HG03442 (cell line): ENCODE results near the gene FIG4.

ENCODE experiments used
- ATAC-seq: cut with Tn5 transposase; IDR thresholded peaks from one replicate; pipeline ENCODE4 v1.9.1; 2021; ENCODE audit warnings: mild to moderate bottlenecking, moderate library complexity; ENCODE audit not compliant: unreplicated experiment

The FIG4 gene

GRCh38 chr6:109759098-109759955 lies 68.2 kb downstream of the FIG4 start:
- no peak for ATAC-seq

- no peak for ATAC-seq
Observed at GRCh38 chr6:109760208-109760607, 69.1 kb downstream of the FIG4 start.

- no peak for ATAC-seq
Observed at GRCh38 chr6:109762166-109762565, 71.1 kb downstream of the FIG4 start.

- ATAC-seq = no peak
Observed at GRCh38 chr6:109762769-109763441, 71.8 kb downstream of the FIG4 start.

GRCh38 chr6:109766167-109766566 lies 75.1 kb downstream of the FIG4 start:
- ATAC-seq = no peak

GRCh38 chr6:109767961-109768360 lies 76.9 kb downstream of the FIG4 start:
- no peak for ATAC-seq

GRCh38 chr6:109768485-109768884 lies 77.4 kb downstream of the FIG4 start:
- no peak for ATAC-seq

- no peak for ATAC-seq
Observed at GRCh38 chr6:109769213-109769612, 78.1 kb downstream of the FIG4 start.

GRCh38 chr6:109770047-109770446 lies 79.0 kb downstream of the FIG4 start:
- no peak for ATAC-seq

GRCh38 chr6:109770779-109771178 lies 79.7 kb downstream of the FIG4 start:
- ATAC-seq = no peak

- peak; percentile 55 for ATAC-seq
Observed at GRCh38 chr6:109771939-109772755, 81.1 kb downstream of the FIG4 start.

- no peak for ATAC-seq
Observed at GRCh38 chr6:109772883-109773431, 81.9 kb downstream of the FIG4 start.

- no peak for ATAC-seq
Observed at GRCh38 chr6:109781001-109781400, 89.9 kb downstream of the FIG4 start.

- ATAC-seq = no peak
Observed at GRCh38 chr6:109782491-109782999, 91.4 kb downstream of the FIG4 start.

- ATAC-seq = no peak
Observed at GRCh38 chr6:109783250-109783986, 92.3 kb downstream of the FIG4 start.

GRCh38 chr6:109787312-109787711 lies 96.2 kb downstream of the FIG4 start:
- no peak for ATAC-seq

- ATAC-seq = no peak
Observed at GRCh38 chr6:109788687-109789086, 97.6 kb downstream of the FIG4 start.

- ATAC-seq = no peak
Observed at GRCh38 chr6:109790131-109790530, 99.0 kb downstream of the FIG4 start.

- ATAC-seq = no peak
Observed at GRCh38 chr6:109791301-109791700, 100.2 kb downstream of the FIG4 start.

- ATAC-seq = no peak
Observed at GRCh38 chr6:109793021-109793420, 101.9 kb downstream of the FIG4 start.
